SK-N-MC (cell line): Measurements from ENCODE around the gene AFMID.

ENCODE experiments used
- EZH2 ChIP-seq: fragments of 200-600 bp; sonication (generic); IDR thresholded peaks from one replicate; pipeline ENCODE4 v1.6.1; 2017; ENCODE audit warnings: antibody characterized with exemption
- FOXP2 ChIP-seq: optimal IDR thresholded peaks from 2 replicates; pipeline ENCODE3; 2011; ENCODE audit warnings: mild to moderate bottlenecking, moderate library complexity; ENCODE audit not compliant: insufficient read depth; ENCODE audit errors: extremely low read length, control extremely low read depth
- POLR2AphosphoS5 ChIP-seq: IDR thresholded peaks from 2 replicates; pipeline ENCODE4 v1.6.1; 2012; ENCODE audit warnings: mild to moderate bottlenecking, low read depth, low read length, borderline replicate concordance

DNA sequence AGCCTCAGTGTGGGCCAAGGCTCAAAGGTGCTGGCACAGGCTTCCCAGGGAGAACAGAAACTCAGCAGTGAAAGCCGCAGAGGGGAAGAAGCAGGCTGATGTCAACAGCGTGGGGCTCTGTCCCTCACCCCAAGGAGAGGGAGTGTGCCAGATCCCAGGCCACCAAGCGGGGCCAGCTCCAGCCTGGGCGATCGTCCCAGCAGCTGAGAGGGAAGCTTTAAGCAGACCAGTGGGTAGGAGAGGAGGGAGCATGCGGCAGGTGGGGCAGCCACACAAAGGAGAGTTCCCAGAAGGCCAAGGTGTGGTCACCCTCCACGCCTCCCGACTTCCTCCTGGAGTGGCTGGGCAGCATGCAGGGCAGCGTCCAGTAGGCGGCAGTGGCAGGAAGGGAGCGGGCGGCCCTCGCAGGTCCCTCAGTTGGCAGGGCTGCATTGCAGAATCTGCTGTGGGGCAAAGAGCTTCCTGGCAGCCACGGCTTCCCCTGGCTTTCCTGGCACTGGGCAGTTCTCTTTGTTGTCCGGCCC lies 12.8 kb upstream of the AFMID start:
- TF ChIP-seq EZH2 (no peak), POLR2AphosphoS5 (no peak), FOXP2 (no peak)
